ENCODE results near the gene OTUD4. TPM values are rescaled to one million over a fixed set of nuclear protein-coding genes. Genes with fewer than 3 reads are reported as not detected.
A peak's percentile ranks its signal among the peaks of the same experiment; 100 is the strongest.

The OTUD4 gene
- total RNA-seq, 1 donor from 2014 or later, result 43.1 TPM

- H3K9me3 Mint-ChIP-seq (ENCODE audit: unreplicated experiment), result no peaks in the 10 kb centered on the region
- TF ChIP-seq CTCF (IDR thresholded peaks at IDR 0.05; ENCODE audit: unreplicated experiment), result no peak
- no peak overlapping the region for H3K27ac Mint-ChIP-seq (ENCODE audit: unreplicated experiment)
- DNase-seq (ENCODE audit: low spot score), result no peak
- H3K27me3 Mint-ChIP-seq (ENCODE audit: unreplicated experiment), result peaks cover 2% of the 10 kb centered on the region
- H3K36me3 Mint-ChIP-seq (ENCODE audit: low read depth, unreplicated experiment), result peaks cover 11% of the 10 kb centered on the region
- H3K4me3 Mint-ChIP-seq (ENCODE audit: unreplicated experiment), result no peak overlapping the region
- H3K4me1 Mint-ChIP-seq (ENCODE audit: unreplicated experiment), result no peaks in the 10 kb centered on the region
Observed at GRCh38 chr4:145161549-145161948, 18.8 kb downstream of the OTUD4 start.

GRCh38 chr4:145156986-145157385 is 23.4 kb downstream of the OTUD4 start:
- Mint-ChIP-seq H3K4me3 (ENCODE audit: unreplicated experiment) (no peak overlapping the region), H3K4me1 (ENCODE audit: unreplicated experiment) (peaks cover 10% of the 10 kb centered on the region), H3K27me3 (ENCODE audit: unreplicated experiment) (peaks cover 2% of the 10 kb centered on the region), H3K27ac (ENCODE audit: unreplicated experiment) (no peak overlapping the region), H3K36me3 (ENCODE audit: low read depth, unreplicated experiment) (peaks cover 15% of the 10 kb centered on the region), H3K9me3 (ENCODE audit: unreplicated experiment) (no peaks in the 10 kb centered on the region)
- TF ChIP-seq CTCF (IDR thresholded peaks at IDR 0.05; ENCODE audit: unreplicated experiment), result no peak
- no peak for DNase-seq (ENCODE audit: low spot score)

GRCh38 chr4:145155268-145155870 is 25.0 kb downstream of the OTUD4 start:
- H3K36me3 Mint-ChIP-seq (ENCODE audit: low read depth, unreplicated experiment), result peaks cover 10% of the 10 kb centered on the region
- no peak for DNase-seq (ENCODE audit: low spot score)
- no peaks in the 10 kb centered on the region for H3K27me3 Mint-ChIP-seq (ENCODE audit: unreplicated experiment)
- H3K4me3 Mint-ChIP-seq (ENCODE audit: unreplicated experiment), result no peak overlapping the region
- TF ChIP-seq CTCF (IDR thresholded peaks at IDR 0.05; ENCODE audit: unreplicated experiment), result no peak
- H3K27ac Mint-ChIP-seq (ENCODE audit: unreplicated experiment), result peak overlapping the region; percentile 93
- H3K9me3 Mint-ChIP-seq (ENCODE audit: unreplicated experiment), result no peaks in the 10 kb centered on the region
- peaks cover 10% of the 10 kb centered on the region for H3K4me1 Mint-ChIP-seq (ENCODE audit: unreplicated experiment)

GRCh38 chr4:145154573-145154972 is 25.8 kb downstream of the OTUD4 start:
- no peak overlapping the region for H3K4me3 Mint-ChIP-seq (ENCODE audit: unreplicated experiment)
- H3K27ac Mint-ChIP-seq (ENCODE audit: unreplicated experiment), result no peak overlapping the region
- peaks cover 16% of the 10 kb centered on the region for H3K36me3 Mint-ChIP-seq (ENCODE audit: low read depth, unreplicated experiment)
- peaks cover 10% of the 10 kb centered on the region for H3K4me1 Mint-ChIP-seq (ENCODE audit: unreplicated experiment)
- TF ChIP-seq CTCF (IDR thresholded peaks at IDR 0.05; ENCODE audit: unreplicated experiment), result peak; percentile 11
- H3K9me3 Mint-ChIP-seq (ENCODE audit: unreplicated experiment), result no peaks in the 10 kb centered on the region
- no peaks in the 10 kb centered on the region for H3K27me3 Mint-ChIP-seq (ENCODE audit: unreplicated experiment)
- peak; percentile 46 for DNase-seq (ENCODE audit: low spot score)

GRCh38 chr4:145153904-145154298 is 26.5 kb downstream of the OTUD4 start:
- TF ChIP-seq CTCF (IDR thresholded peaks at IDR 0.05; ENCODE audit: unreplicated experiment), result no peak
- H3K36me3 Mint-ChIP-seq (ENCODE audit: low read depth, unreplicated experiment), result peaks cover 20% of the 10 kb centered on the region
- H3K4me3 Mint-ChIP-seq (ENCODE audit: unreplicated experiment), result no peak overlapping the region
- H3K9me3 Mint-ChIP-seq (ENCODE audit: unreplicated experiment), result no peaks in the 10 kb centered on the region
- DNase-seq (ENCODE audit: low spot score), result no peak
- no peak overlapping the region for H3K27ac Mint-ChIP-seq (ENCODE audit: unreplicated experiment)
- no peaks in the 10 kb centered on the region for H3K27me3 Mint-ChIP-seq (ENCODE audit: unreplicated experiment)
- H3K4me1 Mint-ChIP-seq (ENCODE audit: unreplicated experiment), result peaks cover 10% of the 10 kb centered on the region
